ENCODE data around the gene PPP1R16B. TPM values are rescaled to one million over a fixed set of nuclear protein-coding genes. Genes with fewer than 3 reads are reported as not detected.

The PPP1R16B gene
- total and polyA plus RNA-seq, 9 donors, result 0.92 to 56.4 (median 2.9) TPM

DNA sequence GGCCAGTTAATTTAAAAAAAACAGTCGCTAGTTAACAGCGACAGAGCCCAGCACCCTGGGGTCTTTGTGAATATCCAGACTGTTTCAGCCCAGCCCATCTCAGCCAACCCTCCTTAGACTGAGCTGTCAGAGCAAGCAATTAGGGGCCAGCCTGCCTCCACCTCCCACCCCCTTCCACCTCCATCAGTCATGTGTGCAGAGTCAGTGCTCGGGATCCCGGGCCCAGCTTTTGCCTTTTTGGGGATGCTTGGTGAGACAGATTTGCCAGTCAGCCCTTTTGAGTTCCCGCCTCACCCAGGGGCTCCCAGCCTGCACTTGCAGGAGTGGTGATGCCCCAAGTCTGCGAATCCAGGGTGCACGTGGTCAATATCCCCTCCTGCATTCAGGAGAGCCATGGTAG, 114.2 kb downstream of the PPP1R16B start:
- no peak for TF ChIP-seq EP300 (IDR thresholded peaks at IDR 0.05)
- TF ChIP-seq POLR2A (IDR thresholded peaks at IDR 0.05), result no peak
- TF ChIP-seq, protein P1, sequence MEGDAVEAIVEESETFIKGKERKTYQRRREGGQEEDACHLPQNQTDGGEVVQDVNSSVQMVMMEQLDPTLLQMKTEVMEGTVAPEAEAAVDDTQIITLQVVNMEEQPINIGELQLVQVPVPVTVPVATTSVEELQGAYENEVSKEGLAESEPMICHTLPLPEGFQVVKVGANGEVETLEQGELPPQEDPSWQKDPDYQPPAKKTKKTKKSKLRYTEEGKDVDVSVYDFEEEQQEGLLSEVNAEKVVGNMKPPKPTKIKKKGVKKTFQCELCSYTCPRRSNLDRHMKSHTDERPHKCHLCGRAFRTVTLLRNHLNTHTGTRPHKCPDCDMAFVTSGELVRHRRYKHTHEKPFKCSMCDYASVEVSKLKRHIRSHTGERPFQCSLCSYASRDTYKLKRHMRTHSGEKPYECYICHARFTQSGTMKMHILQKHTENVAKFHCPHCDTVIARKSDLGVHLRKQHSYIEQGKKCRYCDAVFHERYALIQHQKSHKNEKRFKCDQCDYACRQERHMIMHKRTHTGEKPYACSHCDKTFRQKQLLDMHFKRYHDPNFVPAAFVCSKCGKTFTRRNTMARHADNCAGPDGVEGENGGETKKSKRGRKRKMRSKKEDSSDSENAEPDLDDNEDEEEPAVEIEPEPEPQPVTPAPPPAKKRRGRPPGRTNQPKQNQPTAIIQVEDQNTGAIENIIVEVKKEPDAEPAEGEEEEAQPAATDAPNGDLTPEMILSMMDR (IDR thresholded peaks at IDR 0.05), result no peak
- DNase-seq, result no peak
- WGBS, 3 donors, result 48 to 60% (median 58%) methylated on average over 7 of the region's 7 CpGs
- Histone ChIP-seq H3K4me3 (no peak overlapping the region), H3K9me3 (no peaks in the 10 kb centered on the region), H3K27ac (no peak overlapping the region), H3K27me3 (no peaks in the 10 kb centered on the region), H3K4me1 (ENCODE audit: insufficient read depth) (no peaks in the 10 kb centered on the region), H3K36me3 (no peaks in the 10 kb centered on the region)
- intact Hi-C loops (cut with DNase I), result loop anchor here in 2 of 4 donors (5.0 to 10.0 kb wide), 2 partner anchors 123 to 1155 kb away; no protein-coding TSS in a partner anchor

DNA sequence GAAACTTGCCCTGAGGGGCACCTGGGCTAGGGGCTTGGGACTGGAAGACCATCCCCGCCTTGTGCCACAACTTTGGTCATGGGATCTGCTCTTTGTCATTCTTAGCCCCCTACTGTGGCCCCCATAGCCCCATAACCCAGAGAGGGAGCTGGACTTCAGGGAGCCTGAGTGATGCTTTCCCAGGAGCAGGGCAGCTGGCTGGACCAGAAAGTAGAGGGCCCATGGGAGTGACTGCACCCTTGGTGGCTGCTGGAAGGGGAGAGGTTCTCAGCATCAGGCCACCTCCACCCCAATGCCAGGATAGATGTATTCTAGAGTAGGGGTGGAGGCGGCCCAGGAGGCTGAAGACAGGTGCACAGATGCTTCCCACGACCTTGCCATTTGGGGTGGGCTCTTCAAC, 114.9 kb downstream of the PPP1R16B start:
- no peak overlapping the region for H3K4me3 ChIP-seq
- no peaks in the 10 kb centered on the region for H3K36me3 ChIP-seq
- H3K4me1 ChIP-seq (ENCODE audit: insufficient read depth), result no peaks in the 10 kb centered on the region
- WGBS, 3 donors, result 59 to 75% (median 70%) methylated on average over 3 of the region's 3 CpGs
- H3K27me3 ChIP-seq, result no peaks in the 10 kb centered on the region
- H3K27ac ChIP-seq, result no peak overlapping the region
- intact Hi-C loops (cut with DNase I), result loop anchor here in 2 of 4 donors (5.0 to 10.0 kb wide), 2 partner anchors 122 to 1156 kb away; no protein-coding TSS in a partner anchor
- no peaks in the 10 kb centered on the region for H3K9me3 ChIP-seq
- TF ChIP-seq POLR2A (IDR thresholded peaks at IDR 0.05) (no peak), EP300 (IDR thresholded peaks at IDR 0.05) (no peak)
- TF ChIP-seq, protein P1 (IDR thresholded peaks at IDR 0.05), result no peak
- no peak for DNase-seq

DNA sequence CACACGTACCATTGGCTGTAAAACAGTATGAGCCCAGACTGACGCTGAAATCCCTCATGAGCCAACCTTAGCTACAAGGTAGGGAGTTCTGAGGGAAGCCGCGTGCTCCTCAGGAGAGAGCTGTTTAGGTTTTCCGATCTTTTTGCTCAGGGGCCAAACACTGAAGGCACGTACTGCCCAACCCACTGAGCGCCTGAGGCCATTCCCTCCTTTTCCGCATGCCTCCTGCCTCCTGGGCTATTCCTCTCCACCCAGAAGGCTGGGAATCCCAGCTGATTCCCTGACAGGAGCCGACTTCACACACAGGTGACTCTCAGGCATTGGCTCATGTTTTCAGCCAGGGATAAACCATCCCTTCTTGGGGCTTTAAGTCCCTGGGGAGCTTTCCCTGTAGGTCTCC, 115.4 kb downstream of the PPP1R16B start:
- H3K4me1 ChIP-seq (ENCODE audit: insufficient read depth), result peaks cover under 1% of the 10 kb centered on the region
- H3K4me3 ChIP-seq, result no peak overlapping the region
- WGBS, 3 donors, result 71 to 79% (median 73%) methylated on average over 9 of the region's 9 CpGs
- H3K36me3 ChIP-seq, result no peaks in the 10 kb centered on the region
- TF ChIP-seq EP300 (IDR thresholded peaks at IDR 0.05), result no peak
- TF ChIP-seq, protein P1 (IDR thresholded peaks at IDR 0.05), result no peak
- TF ChIP-seq POLR2A (IDR thresholded peaks at IDR 0.05), result no peak
- intact Hi-C loops (cut with DNase I), result loop anchor here in 2 of 4 donors (5.0 to 10.0 kb wide), 2 partner anchors 121 to 1156 kb away; no protein-coding TSS in a partner anchor
- no peak overlapping the region for H3K27ac ChIP-seq
- H3K27me3 ChIP-seq, result no peaks in the 10 kb centered on the region
- DNase-seq, result no peak
- no peaks in the 10 kb centered on the region for H3K9me3 ChIP-seq

DNA sequence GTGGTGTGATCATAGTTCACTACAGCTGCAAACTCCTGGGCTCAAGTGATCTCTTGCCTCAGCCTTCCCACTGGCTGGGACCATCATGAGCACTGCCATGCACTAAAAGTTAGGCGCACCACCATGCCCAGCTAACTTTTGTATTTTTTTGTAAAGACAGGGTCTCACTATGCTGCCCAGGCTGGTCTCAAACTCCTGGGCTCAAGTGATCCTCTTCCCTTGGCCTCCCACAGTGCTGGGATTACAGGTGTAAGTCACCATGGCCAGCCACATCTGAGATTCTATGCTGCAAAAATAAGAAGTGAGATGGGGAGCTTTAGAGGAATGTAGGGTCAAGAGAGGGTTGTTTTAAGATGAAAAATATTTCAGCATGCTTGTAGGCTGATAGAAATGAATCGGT, 119.2 kb downstream of the PPP1R16B start:
- peaks cover 8% of the 10 kb centered on the region for H3K4me1 ChIP-seq (ENCODE audit: insufficient read depth)
- H3K9me3 ChIP-seq, result no peaks in the 10 kb centered on the region
- H3K4me3 ChIP-seq, result no peak overlapping the region
- H3K27me3 ChIP-seq, result no peaks in the 10 kb centered on the region
- no peaks in the 10 kb centered on the region for H3K36me3 ChIP-seq
- no peak overlapping the region for H3K27ac ChIP-seq
- intact Hi-C loops (cut with DNase I), result loop anchor here in 3 of 4 donors (5.0 to 10.0 kb wide), 3 partner anchors 118 to 1160 kb away; no protein-coding TSS in a partner anchor
- WGBS, 3 donors, result 77 to 82% (median 81%) methylated on average over 2 of the region's 2 CpGs
- no peak for DNase-seq
- TF ChIP-seq POLR2A (IDR thresholded peaks at IDR 0.05), result no peak
- TF ChIP-seq, protein P1 (IDR thresholded peaks at IDR 0.05), result no peak
- TF ChIP-seq EP300 (IDR thresholded peaks at IDR 0.05), result no peak

Data from ovary (tissue), 9 donors.